Activated T-helper 1 cell treated with Interleukin-2 at 50 U/mL for 16 hours (primary cell): Measurements from ENCODE around the gene ZCWPW1.

Experiments
- DNase-seq: peaks from one replicate; pipeline ENCODE4 v3.0.0-alpha.2; 2020; ENCODE audit warnings: low read depth

ZCWPW1 gene

DNA sequence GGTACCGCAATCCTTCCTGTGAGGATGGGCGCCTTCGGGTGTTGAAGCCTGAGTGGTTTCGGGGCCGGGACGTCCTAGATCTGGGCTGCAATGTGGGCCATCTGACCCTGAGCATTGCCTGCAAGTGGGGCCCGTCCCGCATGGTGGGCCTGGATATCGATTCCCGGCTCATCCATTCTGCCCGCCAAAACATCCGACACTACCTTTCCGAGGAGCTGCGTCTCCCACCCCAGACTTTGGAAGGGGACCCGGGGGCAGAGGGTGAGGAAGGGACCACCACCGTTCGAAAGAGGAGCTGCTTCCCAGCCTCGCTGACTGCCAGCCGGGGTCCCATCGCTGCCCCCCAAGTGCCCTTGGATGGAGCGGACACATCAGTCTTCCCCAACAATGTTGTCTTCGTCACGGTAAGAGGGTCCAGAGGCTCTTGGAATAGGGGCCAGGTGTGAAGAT lies 2.8 kb upstream of the ZCWPW1 start:
- no peak for DNase-seq

- no peak for DNase-seq
Observed at GRCh38 chr7:100430493-100431285, 2.2 kb upstream of the ZCWPW1 start.

- peak; percentile 92 for DNase-seq
Observed at GRCh38 chr7:100429637-100430492, 1.4 kb upstream of the ZCWPW1 start, which contains the start of gene MEPCE. Gene MEPCE, plus strand, starts transcription at chr7:100429831. Its CDS starts 188 bp downstream, at chr7:100430019.

DNA sequence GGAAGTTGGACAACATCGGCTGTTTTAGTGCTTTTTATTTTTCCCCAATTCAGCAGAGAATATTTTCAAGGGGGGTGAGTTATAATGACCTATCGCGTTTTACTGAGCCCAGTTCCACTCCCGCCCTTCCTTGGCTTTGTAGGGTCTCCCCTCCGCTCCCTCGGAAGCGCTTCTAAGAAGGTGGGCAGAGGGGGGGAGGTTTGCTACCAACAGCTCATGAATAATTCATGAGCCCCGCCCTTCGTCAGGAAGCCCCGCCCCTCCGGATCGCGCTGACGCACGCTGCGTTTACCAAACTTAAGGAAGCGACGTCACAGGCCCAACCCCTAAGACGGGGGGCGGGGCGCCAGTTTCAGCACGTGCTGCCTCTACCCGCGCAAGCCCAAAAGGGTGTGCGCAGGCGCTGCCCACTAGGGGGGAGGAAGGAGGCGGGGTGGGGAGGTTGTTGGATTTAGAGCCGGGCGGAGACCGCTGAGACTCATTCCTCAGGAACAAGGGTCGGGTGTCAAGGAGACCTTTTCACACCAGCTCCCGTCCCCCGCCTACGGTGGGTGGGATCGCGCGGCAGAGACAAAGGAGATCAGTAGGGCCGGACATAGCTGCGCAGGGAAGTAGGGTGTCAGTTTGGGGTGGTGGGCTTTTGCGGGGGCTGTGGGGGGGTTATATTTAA lies 599 bp upstream of the ZCWPW1 start:
- peak; percentile 100 for DNase-seq

- DNase-seq = no peak
Observed at GRCh38 chr7:100427762-100428198, 723 bp downstream of the ZCWPW1 start.

DNA sequence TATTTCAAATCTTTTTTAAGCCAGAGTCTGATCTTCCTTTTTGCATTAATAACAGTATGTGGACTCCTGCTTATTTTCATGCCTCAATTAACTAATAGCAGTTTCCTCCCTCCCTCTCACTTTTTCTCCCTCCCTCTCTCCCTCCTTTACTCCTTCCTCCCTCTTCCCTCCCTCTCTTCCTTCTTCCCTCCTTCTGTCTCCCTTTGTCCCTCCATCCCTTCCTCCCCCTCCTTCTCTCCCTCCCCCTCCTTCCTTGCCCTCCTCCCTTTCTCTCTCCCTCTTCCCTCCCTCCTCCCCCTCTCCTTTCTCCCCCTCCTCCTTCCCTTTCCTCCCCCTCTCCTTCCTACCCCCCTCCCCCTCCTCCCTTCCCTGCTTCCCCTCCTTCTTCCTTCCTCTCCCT lies 2.0 kb downstream of the ZCWPW1 start:
- DNase-seq = no peak

GRCh38 chr7:100425347-100425746 lies 3.2 kb downstream of the ZCWPW1 start:
- DNase-seq = no peak

- no peak for DNase-seq
Observed at GRCh38 chr7:100423315-100423714, 5.2 kb downstream of the ZCWPW1 start.

GRCh38 chr7:100419660-100420226 lies 8.8 kb downstream of the ZCWPW1 start:
- no peak for DNase-seq

- no peak for DNase-seq
Observed at GRCh38 chr7:100418930-100419659, 9.4 kb downstream of the ZCWPW1 start.

DNA sequence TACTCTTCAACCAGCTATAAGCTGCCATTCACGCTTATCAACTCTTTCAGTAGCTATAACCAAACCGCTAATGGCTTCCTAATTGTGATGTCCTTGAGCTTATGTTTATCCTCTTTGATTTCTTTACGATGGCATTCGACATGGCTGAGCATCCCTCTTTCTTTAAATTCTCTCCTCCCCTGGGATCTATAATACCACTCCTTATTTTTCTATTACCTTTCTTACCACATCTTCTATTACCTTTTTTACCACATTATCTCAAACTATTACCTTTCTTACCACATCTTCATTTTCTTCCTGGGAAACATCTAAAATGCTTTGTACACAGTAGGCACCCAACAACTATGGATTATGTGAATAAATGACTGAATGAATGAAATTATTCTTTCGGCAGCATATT lies 13.1 kb downstream of the ZCWPW1 start:
- DNase-seq = no peak

- no peak for DNase-seq
Observed at GRCh38 chr7:100413889-100414288, 14.6 kb downstream of the ZCWPW1 start.

GRCh38 chr7:100413346-100413745 lies 15.2 kb downstream of the ZCWPW1 start:
- DNase-seq = no peak

- no peak for DNase-seq
Observed at GRCh38 chr7:100411101-100411500, 17.4 kb downstream of the ZCWPW1 start.

GRCh38 chr7:100407285-100408180 lies 21.0 kb downstream of the ZCWPW1 start:
- peak; percentile 6 for DNase-seq

- no peak for DNase-seq
Observed at GRCh38 chr7:100406767-100407166, 21.7 kb downstream of the ZCWPW1 start.

GRCh38 chr7:100402241-100402640 lies 26.3 kb downstream of the ZCWPW1 start:
- no peak for DNase-seq

GRCh38 chr7:100401811-100402210 lies 26.7 kb downstream of the ZCWPW1 start:
- DNase-seq = no peak

GRCh38 chr7:100400656-100401055 lies 27.8 kb downstream of the ZCWPW1 start:
- no peak for DNase-seq

DNA sequence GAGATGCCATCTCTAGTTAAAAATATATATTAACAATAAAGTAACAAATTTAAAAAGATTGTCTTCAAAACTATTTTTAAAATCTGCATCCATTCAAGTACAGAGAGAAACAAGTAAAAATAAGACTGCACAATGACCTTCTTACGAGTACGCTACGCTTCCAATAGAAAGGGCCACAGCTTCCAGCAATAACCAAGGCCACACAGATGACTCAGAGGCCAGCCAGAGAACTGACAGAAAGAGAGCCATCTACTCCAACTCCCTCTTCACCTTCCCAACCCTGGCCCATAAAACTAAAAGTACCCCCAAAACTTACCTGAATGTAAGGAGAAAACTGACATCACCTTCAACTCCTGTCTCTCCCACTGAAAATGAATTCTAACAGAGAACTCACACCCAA lies 28.5 kb downstream of the ZCWPW1 start:
- DNase-seq = no peak
